HCT116 (cell line): Measurements from ENCODE around the gene CAMK2A. TPM values are rescaled to one million over a fixed set of nuclear protein-coding genes. Genes with fewer than 3 reads are reported as not detected.

Experiments used
- ATAC-seq: fragments of 200-7000 bp; cut with Tn5 transposase; 2 replicates; pipeline ENCODE4 v1.9.1; 2020; ENCODE audit warnings: mild to moderate bottlenecking, moderate library complexity
- BruUV-seq: library from RNA; stranded (reverse); fragments of 400-500 nt; replicated peaks from 2 replicates; lab custom pipeline; 2021; lab: Mats Ljungman, UMichigan
- CTCF ChIA-PET: fragments of 300-600 bp; sonication (Branson Sonifier 250); formaldehyde crosslinking; loops from one replicate; lab custom pipeline; 2021; ENCODE audit warnings: antibody characterized with exemption; lab: Charles Lee
- POLR2A ChIA-PET: fragments of 300-600, 350-600 bp; sonication (Branson Sonifier 250); formaldehyde crosslinking; loops from one replicate; lab custom pipeline; 2021; ENCODE audit warnings: antibody characterized with exemption; lab: Charles Lee
- RAD21 ChIA-PET, 2 experiments: fragments of 300-600 bp; sonication (Branson Sonifier 250); formaldehyde crosslinking; loops; one replicate each; lab custom pipeline; 2023; ENCODE audit warnings: low total read pairs in 2 of 2; ENCODE audit not compliant: uncharacterized antibody in 2 of 2, unreplicated experiment in 2 of 2, low non-redundant PET in 1 of 2; lab: Charles Lee
- DNase-seq: peaks from one replicate; pipeline ENCODE4 v3.0.0-alpha.2; 2010; ENCODE audit warnings: low read depth, low spot score
- H2AFZ ChIP-seq: fragments of 200-600 bp; shearing (Covaris generic), sonication (generic); 2 replicates; pipeline ENCODE4 v1.6.1; 2017; ENCODE audit warnings: low read depth, mixed run types, mixed read lengths, antibody characterized with exemption, low read length; ENCODE audit not compliant: poor library complexity, severe bottlenecking
- H3K27ac ChIP-seq: 2 replicates; pipeline ENCODE4 v1.5.1; 2012; ENCODE audit warnings: low read depth, low read length
- H3K27me3 ChIP-seq: fragments of 200-600 bp; sonication (generic); 2 replicates; pipeline ENCODE4 v1.6.1; 2016; ENCODE audit warnings: mixed run types, low read length, mixed read lengths; ENCODE audit not compliant: insufficient read depth
- H3K36me3 ChIP-seq, 2 experiments: fragments of 200-500 bp in 1 of 2; fragments of 200-600 bp in 1 of 2; sonication (Bioruptor generic) in 1 of 2; sonication (generic) in 1 of 2; 2 replicates each; pipeline versions ENCODE4 v1.5.1 to v1.6.1; 2014 to 2016; ENCODE audit warnings: low read length in 2 of 2, inconsistent platforms in 1 of 2, mixed read lengths in 1 of 2, mixed run types in 1 of 2; ENCODE audit not compliant: insufficient read depth in 2 of 2, control insufficient read depth in 1 of 2
- H3K4me1 ChIP-seq, 2 experiments: fragments of 200-600 bp in 1 of 2; sonication (generic) in 1 of 2; 2 replicates each; pipeline versions ENCODE4 v1.5.1 to v1.6.1; 2012 to 2017; ENCODE audit warnings: low read length in 2 of 2, inconsistent platforms in 1 of 2, mild to moderate bottlenecking in 1 of 2, mixed read lengths in 1 of 2, mixed run types in 1 of 2, moderate library complexity in 1 of 2; ENCODE audit not compliant: insufficient read depth in 2 of 2, control insufficient read depth in 1 of 2
- H3K4me2 ChIP-seq: fragments of 200-600 bp; sonication (generic); 2 replicates; pipeline ENCODE4 v1.6.1; 2017; ENCODE audit warnings: mixed run types, low read length, mixed read lengths
- H3K4me3 ChIP-seq, 2 experiments: fragments of 200-600 bp in 1 of 2; sonication (generic) in 1 of 2; replicated peaks in 1 of 2; 2 replicates each; pipeline ENCODE4 v1.5.1; 2011 to 2016; ENCODE audit warnings: low read length in 2 of 2, control low read depth in 1 of 2, low read depth in 1 of 2, mild to moderate bottlenecking in 1 of 2, mixed read lengths in 1 of 2, mixed run types in 1 of 2
- H3K79me2 ChIP-seq: fragments of 200-600 bp; sonication (generic); 2 replicates; pipeline ENCODE4 v1.6.1; 2017; ENCODE audit warnings: mild to moderate bottlenecking, mixed run types, low read length, moderate library complexity, mixed read lengths; ENCODE audit not compliant: insufficient read depth
- H3K9ac ChIP-seq: fragments of 200-600 bp; sonication (generic); 2 replicates; pipeline ENCODE4 v1.6.1; 2016; ENCODE audit warnings: low read length, mixed read lengths
- H3K9me2 ChIP-seq: fragments of 200-600 bp; sonication (generic), shearing (Covaris generic); 2 replicates; pipeline ENCODE4 v1.6.1; 2017; ENCODE audit warnings: mixed run types, mild to moderate bottlenecking, moderate library complexity; ENCODE audit not compliant: insufficient read depth
- H3K9me3 ChIP-seq, 2 experiments: fragments of 200-500 bp in 1 of 2; fragments of 200-600 bp in 1 of 2; sonication (Bioruptor generic) in 1 of 2; sonication (generic) in 1 of 2; 2 replicates each; pipeline ENCODE4 v1.6.1; 2014 to 2017; ENCODE audit warnings: low read length in 2 of 2, mixed read lengths in 2 of 2, inconsistent platforms in 1 of 2, low read depth in 1 of 2, mild to moderate bottlenecking in 1 of 2, mixed run types in 1 of 2, moderate library complexity in 1 of 2; ENCODE audit not compliant: control insufficient read depth in 1 of 2, insufficient read depth in 1 of 2
- H4K20me1 ChIP-seq: fragments of 200-600 bp; sonication (generic), shearing (Covaris generic); 2 replicates; pipeline ENCODE4 v1.6.1; 2017; ENCODE audit warnings: mixed run types, mild to moderate bottlenecking, moderate library complexity; ENCODE audit not compliant: insufficient read depth
- CBX3 ChIP-seq: IDR thresholded peaks from 2 replicates; pipeline ENCODE4 v1.6.1; 2012; ENCODE audit warnings: low read depth
- CEBPB ChIP-seq: IDR thresholded peaks from 2 replicates; pipeline ENCODE4 v1.6.1; 2012; ENCODE audit warnings: low read depth
- CTCF ChIP-seq, 3 experiments: fragments of 200-600 bp in 1 of 3; sonication (generic) in 1 of 3; IDR thresholded peaks in 2 of 3; conservative IDR thresholded peaks in 1 of 3; 2 replicates each; pipeline ENCODE4 v1.5.1; 2012 to 2017; ENCODE audit warnings: low read depth in 2 of 3, low read length in 2 of 3, antibody characterized with exemption in 1 of 3, borderline replicate concordance in 1 of 3, control low read depth in 1 of 3, mild to moderate bottlenecking in 1 of 3, mixed read lengths in 1 of 3, mixed run types in 1 of 3, moderate library complexity in 1 of 3; ENCODE audit not compliant: insufficient read depth in 1 of 3
- JUND ChIP-seq: IDR thresholded peaks from 2 replicates; pipeline ENCODE4 v1.6.1; 2012
- POLR2A ChIP-seq: IDR thresholded peaks from 2 replicates; pipeline ENCODE4 v1.7.0; 2011; ENCODE audit warnings: borderline replicate concordance; ENCODE audit not compliant: insufficient read depth, insufficient read length; ENCODE audit errors: extremely low read depth
- POLR2AphosphoS5 ChIP-seq: IDR thresholded peaks from 2 replicates; pipeline ENCODE4 v1.6.1; 2011; ENCODE audit warnings: mild to moderate bottlenecking, low read depth, low read length, moderate library complexity
- RAD21 ChIP-seq: IDR thresholded peaks from 2 replicates; pipeline ENCODE4 v1.6.1; 2012; ENCODE audit warnings: low read depth, mild to moderate bottlenecking
- SP1 ChIP-seq: IDR thresholded peaks from 2 replicates; pipeline ENCODE4 v1.6.1; 2012; ENCODE audit warnings: low read depth
- SRF ChIP-seq: IDR thresholded peaks from 2 replicates; pipeline ENCODE4 v1.6.1; 2012; ENCODE audit warnings: low read depth
- YY1 ChIP-seq: IDR thresholded peaks from 2 replicates; pipeline ENCODE4 v1.6.1; 2011; ENCODE audit warnings: low read length, low read depth, moderate library complexity, mild to moderate bottlenecking; ENCODE audit not compliant: insufficient replicate concordance; ENCODE audit errors: extremely low read depth
- ZBTB33 ChIP-seq: IDR thresholded peaks from 2 replicates; pipeline ENCODE4 v1.6.1; 2011; ENCODE audit warnings: mild to moderate bottlenecking, low read length, moderate library complexity; ENCODE audit not compliant: insufficient replicate concordance; ENCODE audit errors: extremely low read depth
- intact Hi-C: fragments of 100-400 bp; cut with micrococcal nuclease; formaldehyde crosslinking; loops from 2 replicates; pipeline ENCODE4 v1.10.0; 2022
- total RNA-seq: library from RNA; stranded (reverse); gene quantifications from one replicate; pipeline ENCODE4 v1.2.1, GENCODE V29; 2021; ENCODE audit not compliant: unreplicated experiment
- TF ChIP-seq, protein P1 (sequence below): IDR thresholded peaks from 2 replicates; pipeline ENCODE4 v1.6.1; 2012
- TF ChIP-seq, protein P2 (sequence below): IDR thresholded peaks from 2 replicates; pipeline ENCODE4 v1.6.1; 2012

CAMK2A gene
- total RNA-seq, 1 experiment from 2014 or later = not detected

- no peak for DNase-seq
- intact Hi-C loops = no loop called here
- TF ChIP-seq CBX3 = no peak
- no peak for TF ChIP-seq CTCF (IDR thresholded peaks at IDR 0.05 in 2 of 3, conservative IDR thresholded peaks at IDR 0.05 in 1 of 3; ENCODE audit: borderline replicate concordance in 1 of 3, insufficient read depth in 1 of 3, low read depth in 2 of 3, low read length in 2 of 3)
- TF ChIP-seq, protein P1, sequence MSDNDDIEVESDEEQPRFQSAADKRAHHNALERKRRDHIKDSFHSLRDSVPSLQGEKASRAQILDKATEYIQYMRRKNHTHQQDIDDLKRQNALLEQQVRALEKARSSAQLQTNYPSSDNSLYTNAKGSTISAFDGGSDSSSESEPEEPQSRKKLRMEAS = no peak
- TF ChIP-seq POLR2AphosphoS5 = no peak
- TF ChIP-seq, protein P2, sequence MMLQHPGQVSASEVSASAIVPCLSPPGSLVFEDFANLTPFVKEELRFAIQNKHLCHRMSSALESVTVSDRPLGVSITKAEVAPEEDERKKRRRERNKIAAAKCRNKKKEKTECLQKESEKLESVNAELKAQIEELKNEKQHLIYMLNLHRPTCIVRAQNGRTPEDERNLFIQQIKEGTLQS = no peak
- no peak for TF ChIP-seq POLR2A
- no peak for TF ChIP-seq SRF
- no peak for TF ChIP-seq CEBPB
- no peak for TF ChIP-seq JUND
- TF ChIP-seq SP1 = no peak
- TF ChIP-seq ZBTB33 = no peak
- TF ChIP-seq RAD21 = no peak
- TF ChIP-seq YY1 = no peak
- ChIA-PET CTCF (no interaction called here), POLR2A (no interaction called here), RAD21 (no interaction called here)
- no TSS peak for BruUV-seq
- no peaks in the 10 kb centered on the region for H3K79me2 ChIP-seq
- H4K20me1 ChIP-seq = no peaks in the 10 kb centered on the region
- no peak for ATAC-seq
- no peaks in the 10 kb centered on the region; the same call in 1 of the 2 replicates for H3K27me3 ChIP-seq
- H3K4me2 ChIP-seq = no peak overlapping the region
- H3K4me1 ChIP-seq = no peaks in the 10 kb centered on the region
- no peaks in the 10 kb centered on the region for H3K36me3 ChIP-seq
- H3K4me3 ChIP-seq = no peak overlapping the region
- no peaks in the 10 kb centered on the region for H3K9me2 ChIP-seq
- no peak overlapping the region for H3K27ac ChIP-seq
- H3K9me3 ChIP-seq = no peaks in the 10 kb centered on the region
- no peak overlapping the region for H2AFZ ChIP-seq
- H3K9ac ChIP-seq = no peak overlapping the region
Observed at GRCh38 chr5:150284311-150284710, 5.3 kb downstream of the CAMK2A start.
